ENCODE measurements around the gene ACAP2. TPM values are rescaled to one million over a fixed set of nuclear protein-coding genes. Genes with fewer than 3 reads are reported as not detected.
A peak's percentile ranks its signal among the peaks of the same experiment; 100 is the strongest.

ACAP2 gene
- total and polyA plus RNA-seq, 3 donors from 2014 or later, result 31.6 to 78.2 (median 72.3) TPM

DNA sequence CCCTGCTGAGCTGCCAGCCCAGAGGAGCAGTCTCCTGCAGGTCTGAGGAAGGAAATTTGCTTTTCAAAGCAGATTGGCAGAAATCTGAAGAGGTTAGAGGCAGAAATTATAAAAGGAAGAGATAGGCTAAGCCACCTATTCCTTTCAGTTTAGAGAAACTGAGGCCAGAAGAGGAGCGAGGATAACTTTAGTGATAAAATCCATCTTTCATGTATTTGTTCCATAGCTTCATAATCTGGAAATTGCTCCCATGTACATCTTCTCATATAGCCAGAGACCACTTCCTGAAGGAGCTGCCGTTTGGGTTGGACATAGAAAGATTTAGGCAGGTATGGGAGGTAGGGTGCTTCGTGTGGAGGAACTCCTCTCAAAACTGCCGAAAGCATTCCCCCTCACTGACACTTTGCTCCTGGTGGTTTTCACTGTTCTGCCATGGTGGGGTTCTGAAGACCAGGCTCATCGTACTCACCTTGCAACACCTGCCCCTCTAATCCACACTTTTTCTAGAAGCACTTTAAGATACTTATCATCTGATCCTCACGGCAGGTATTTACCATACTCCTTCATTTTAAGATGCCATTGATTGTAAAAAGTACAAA lies 670 bp upstream of the ACAP2 start:
- TF ChIP-seq, protein P1, sequence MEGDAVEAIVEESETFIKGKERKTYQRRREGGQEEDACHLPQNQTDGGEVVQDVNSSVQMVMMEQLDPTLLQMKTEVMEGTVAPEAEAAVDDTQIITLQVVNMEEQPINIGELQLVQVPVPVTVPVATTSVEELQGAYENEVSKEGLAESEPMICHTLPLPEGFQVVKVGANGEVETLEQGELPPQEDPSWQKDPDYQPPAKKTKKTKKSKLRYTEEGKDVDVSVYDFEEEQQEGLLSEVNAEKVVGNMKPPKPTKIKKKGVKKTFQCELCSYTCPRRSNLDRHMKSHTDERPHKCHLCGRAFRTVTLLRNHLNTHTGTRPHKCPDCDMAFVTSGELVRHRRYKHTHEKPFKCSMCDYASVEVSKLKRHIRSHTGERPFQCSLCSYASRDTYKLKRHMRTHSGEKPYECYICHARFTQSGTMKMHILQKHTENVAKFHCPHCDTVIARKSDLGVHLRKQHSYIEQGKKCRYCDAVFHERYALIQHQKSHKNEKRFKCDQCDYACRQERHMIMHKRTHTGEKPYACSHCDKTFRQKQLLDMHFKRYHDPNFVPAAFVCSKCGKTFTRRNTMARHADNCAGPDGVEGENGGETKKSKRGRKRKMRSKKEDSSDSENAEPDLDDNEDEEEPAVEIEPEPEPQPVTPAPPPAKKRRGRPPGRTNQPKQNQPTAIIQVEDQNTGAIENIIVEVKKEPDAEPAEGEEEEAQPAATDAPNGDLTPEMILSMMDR (IDR thresholded peaks at IDR 0.05), result no peak
- WGBS, 2 donors, result 9 to 19% methylated on average over 6 of the region's 6 CpGs
- peaks cover 19% of the 10 kb centered on the region for H3K4me1 ChIP-seq
- intact Hi-C loops (cut with DNase I; ENCODE audit: low total_unique reads), result no loop called here
- no peaks in the 10 kb centered on the region for H3K9me3 ChIP-seq
- H3K4me3 ChIP-seq, result peak overlapping the region; percentile 25 to 30
- H3K27ac ChIP-seq, result peak overlapping the region in 1 of 2 donors; percentile 14
- H3K36me3 ChIP-seq (ENCODE audit: low read depth, missing control alignments), result no peaks in the 10 kb centered on the region
- H3K27me3 ChIP-seq, result no peaks in the 10 kb centered on the region
- DNase-seq, result no peak

DNA sequence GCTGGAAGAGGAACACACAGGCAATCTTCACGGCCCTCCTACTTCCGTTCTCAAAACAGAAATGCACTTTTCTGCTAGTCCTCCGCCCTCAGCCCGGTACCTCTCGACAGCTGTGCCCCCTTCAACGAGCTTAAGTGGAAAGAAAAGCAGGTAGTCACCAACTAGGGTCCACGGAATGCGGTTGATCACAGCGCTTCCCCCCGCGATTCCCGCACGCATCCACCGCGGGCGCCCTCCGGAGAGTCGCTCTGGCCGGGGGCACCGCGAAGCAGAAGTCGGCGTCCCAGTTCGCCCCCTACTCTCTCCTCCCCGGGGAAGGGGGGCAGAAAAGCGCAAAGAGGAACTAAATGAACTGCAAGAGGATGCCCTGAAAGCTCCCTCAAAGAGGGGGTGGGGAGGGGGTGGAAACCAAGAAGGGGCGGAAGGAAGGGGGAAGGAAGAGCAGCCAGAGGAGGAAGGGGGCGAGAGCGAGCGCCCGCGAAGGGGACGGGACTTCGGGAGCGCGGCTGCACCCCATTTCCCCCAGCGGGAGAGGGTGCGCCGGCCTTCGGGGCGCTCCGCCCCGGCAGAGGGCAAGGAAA lies 738 bp downstream of the ACAP2 start:
- Histone ChIP-seq H3K27me3 (no peaks in the 10 kb centered on the region), H3K27ac (peak overlapping the region; percentile 94 to 97), H3K4me1 (peaks cover 19% of the 10 kb centered on the region), H3K36me3 (ENCODE audit: low read depth, missing control alignments) (no peaks in the 10 kb centered on the region), H3K9me3 (no peaks in the 10 kb centered on the region), H3K4me3 (peak overlapping the region; percentile 82 to 99)
- intact Hi-C loops (cut with DNase I; ENCODE audit: low total_unique reads), result no loop called here
- TF ChIP-seq, protein P1 (IDR thresholded peaks at IDR 0.05), result no peak
- no peak for TF ChIP-seq POLR2A (IDR thresholded peaks at IDR 0.05)
- WGBS, 2 donors, result 0 to 1% methylated on average over 28 to 43 of the region's 43 CpGs
- peak; percentile 33 for DNase-seq

GRCh38 chr3:195441476-195441991 lies 1.3 kb downstream of the ACAP2 start:
- TF ChIP-seq POLR2A (IDR thresholded peaks at IDR 0.05), result no peak
- TF ChIP-seq, protein P1 (IDR thresholded peaks at IDR 0.05), result no peak
- Histone ChIP-seq H3K27ac (peak overlapping the region; percentile 94 to 97), H3K27me3 (no peaks in the 10 kb centered on the region), H3K9me3 (no peaks in the 10 kb centered on the region), H3K36me3 (ENCODE audit: low read depth, missing control alignments) (no peaks in the 10 kb centered on the region), H3K4me1 (peaks cover 19% of the 10 kb centered on the region), H3K4me3 (peak overlapping the region; percentile 82 to 99)
- WGBS, 2 donors, result 0 to 1% methylated on average over 13 of the region's 13 CpGs
- peak; percentile 68 for DNase-seq
- intact Hi-C loops (cut with DNase I; ENCODE audit: low total_unique reads), result no loop called here

DNA sequence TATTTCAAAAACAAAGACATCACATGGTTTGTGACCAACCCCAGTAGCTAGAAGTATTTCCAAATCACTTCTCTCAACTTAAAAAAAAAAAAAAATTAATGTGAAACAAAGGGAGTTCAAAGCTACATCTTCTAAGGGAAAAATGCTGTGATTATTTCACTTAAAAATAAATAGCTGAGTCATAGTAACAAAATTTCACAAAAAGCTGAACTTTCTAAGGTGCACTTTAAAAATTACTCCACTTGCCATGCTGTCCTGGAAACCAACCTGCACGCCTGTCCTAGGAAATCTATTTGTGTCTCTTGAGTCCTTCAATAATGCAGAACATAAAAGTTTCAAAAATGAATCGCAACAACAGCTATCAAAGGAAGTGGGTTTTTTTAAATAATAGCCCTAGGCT lies 1.8 kb downstream of the ACAP2 start:
- no peaks in the 10 kb centered on the region for H3K36me3 ChIP-seq (ENCODE audit: low read depth, missing control alignments)
- DNase-seq, result no peak
- no peaks in the 10 kb centered on the region for H3K9me3 ChIP-seq
- WGBS, 2 donors, result 5 to 6% methylated on average over 2 of the region's 2 CpGs
- H3K4me3 ChIP-seq, result peak overlapping the region in 1 of 2 donors; percentile 99
- peak overlapping the region; percentile 94 to 97 for H3K27ac ChIP-seq
- H3K4me1 ChIP-seq, result peaks cover 19% of the 10 kb centered on the region
- no peak for TF ChIP-seq POLR2A (IDR thresholded peaks at IDR 0.05)
- TF ChIP-seq, protein P1 (IDR thresholded peaks at IDR 0.05), result no peak
- intact Hi-C loops (cut with DNase I; ENCODE audit: low total_unique reads), result no loop called here
- H3K27me3 ChIP-seq, result no peaks in the 10 kb centered on the region

Measured in testis (tissue), 3 donors.